Measurements from ENCODE around the gene CD180.

Gene CD180

GRCh38 chr5:67214707-67215447 is 18.3 kb upstream of the CD180 start:
- FAIRE-seq = no peak
- DNase-seq (ENCODE audit: extremely low spot score, insufficient read length, low read depth) = no peak

DNA sequence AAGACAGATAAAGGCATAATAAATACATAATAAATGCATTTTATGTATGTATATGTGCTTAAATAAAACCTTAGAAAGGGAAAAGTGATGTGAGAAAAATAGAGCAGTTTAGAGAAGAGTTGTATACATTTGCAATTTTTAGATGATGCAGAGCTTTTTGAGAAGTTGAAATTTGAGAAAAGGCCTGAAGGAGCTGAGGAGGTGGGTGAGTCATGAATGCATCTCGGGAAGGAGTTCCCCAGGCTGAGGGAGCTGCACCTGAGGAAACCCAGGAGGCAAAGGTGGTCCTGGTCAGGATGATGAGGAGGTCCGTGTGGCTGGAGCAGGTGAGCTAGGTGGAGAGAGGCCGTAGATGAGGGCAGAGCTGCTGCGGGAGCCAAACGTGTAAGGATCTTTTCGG is 17.4 kb upstream of the CD180 start:
- no peak for DNase-seq (ENCODE audit: extremely low spot score, insufficient read length, low read depth)

GRCh38 chr5:67211926-67212325 is 15.3 kb upstream of the CD180 start:
- no peak for FAIRE-seq
- DNase-seq (ENCODE audit: extremely low spot score, insufficient read length, low read depth) = no peak

More for the DNA sequence above, 17.4 kb upstream of the CD180 start:
- FAIRE-seq = no peak

DNA sequence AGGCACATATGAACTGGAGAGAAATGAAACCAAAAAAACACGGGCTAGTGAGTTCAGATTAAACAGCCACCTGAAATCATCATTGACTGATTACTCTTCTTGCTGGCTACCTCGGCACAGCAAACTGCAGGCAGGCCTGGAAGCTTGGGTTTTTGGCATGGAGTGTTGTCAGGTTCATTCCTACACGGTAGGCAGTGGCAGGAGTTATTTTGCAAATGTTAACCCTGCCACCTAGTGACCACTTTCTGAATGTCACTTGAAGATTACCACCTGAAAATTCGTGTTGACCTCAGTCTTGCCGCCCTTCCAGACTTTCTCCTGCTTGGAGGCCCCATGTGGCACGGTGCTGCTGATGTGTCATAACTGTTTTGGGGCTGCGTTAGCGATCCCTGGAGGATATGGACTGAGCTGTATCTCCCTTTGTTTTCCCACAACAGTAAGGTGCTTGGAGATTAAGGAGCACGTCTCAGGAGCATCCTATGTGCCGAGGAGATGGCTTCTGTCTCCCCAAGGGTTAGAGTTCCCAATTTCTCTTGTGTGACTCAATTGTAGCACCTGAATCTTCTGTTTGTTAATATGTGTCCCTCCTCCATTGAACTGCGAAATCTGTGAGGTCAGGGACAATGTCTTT is 12.7 kb upstream of the CD180 start:
- DNase-seq (ENCODE audit: extremely low spot score, insufficient read length, low read depth) (peak; percentile 56), FAIRE-seq (peak; percentile 93)

- FAIRE-seq (no peak), DNase-seq (ENCODE audit: extremely low spot score, insufficient read length, low read depth) (no peak)
Measured at GRCh38 chr5:67208403-67208802, 11.8 kb upstream of the CD180 start.

DNA sequence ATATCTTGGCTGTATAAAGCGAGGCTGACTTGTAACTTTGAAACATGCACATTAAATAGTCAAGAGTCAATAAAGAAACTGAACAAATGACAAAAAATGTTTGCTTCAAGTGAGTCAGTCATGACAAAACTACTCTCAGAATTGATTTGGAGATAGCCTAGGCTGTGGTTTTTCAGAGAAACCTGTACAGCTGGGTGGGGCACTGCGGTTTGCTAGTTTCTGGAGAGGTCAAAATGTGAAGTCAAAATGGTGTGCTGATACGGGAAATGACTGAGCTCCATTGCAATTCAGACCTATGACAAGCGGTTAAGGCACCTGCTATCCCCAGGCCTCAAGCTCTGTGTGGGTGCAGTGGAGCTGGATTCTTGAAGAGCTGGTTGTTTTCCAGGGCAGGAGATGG is 10.3 kb upstream of the CD180 start:
- DNase-seq (ENCODE audit: extremely low spot score, insufficient read length, low read depth) (peak; percentile 62), FAIRE-seq (peak; percentile 99)

DNA sequence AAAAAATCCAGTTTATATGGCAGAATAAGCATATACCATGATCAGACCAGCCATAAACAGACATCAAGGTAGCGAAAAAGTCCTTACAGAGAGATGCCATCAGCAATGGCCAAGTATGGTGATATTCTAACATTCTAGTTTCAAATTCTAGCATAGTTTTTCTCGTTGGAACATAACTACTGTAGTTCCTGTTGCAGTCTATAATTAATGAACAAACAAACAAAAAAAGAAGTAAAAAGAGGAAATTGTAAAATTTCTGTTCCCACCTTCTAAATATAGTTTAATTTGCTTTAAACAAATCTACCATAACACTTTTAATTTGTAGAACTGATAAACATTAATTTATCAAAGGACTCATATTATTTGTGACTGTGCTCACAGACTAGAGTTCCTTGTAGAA is 9.9 kb upstream of the CD180 start:
- FAIRE-seq = no peak
- no peak for DNase-seq (ENCODE audit: extremely low spot score, insufficient read length, low read depth)

DNA sequence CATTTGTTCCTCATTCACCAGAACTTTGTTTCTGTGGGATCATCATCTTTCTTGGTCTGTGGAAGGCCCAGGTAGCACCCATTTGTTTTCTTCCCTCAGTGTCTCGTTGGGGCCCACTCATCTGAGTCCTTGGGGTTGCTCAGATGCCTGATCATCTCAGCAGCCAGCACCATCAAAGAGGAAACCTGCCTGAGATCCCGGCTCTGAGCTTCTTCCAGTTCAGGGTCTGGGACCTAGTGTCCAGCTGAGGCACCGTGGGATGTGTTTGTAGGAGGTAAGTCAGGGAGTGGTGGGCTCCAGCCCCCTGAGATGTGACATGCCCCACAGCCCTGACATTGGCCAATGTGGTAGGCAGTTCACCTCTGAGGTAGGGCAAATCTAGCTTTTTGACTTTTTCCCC is 9.4 kb upstream of the CD180 start:
- DNase-seq (ENCODE audit: extremely low spot score, insufficient read length, low read depth) = no peak
- FAIRE-seq = no peak

DNA sequence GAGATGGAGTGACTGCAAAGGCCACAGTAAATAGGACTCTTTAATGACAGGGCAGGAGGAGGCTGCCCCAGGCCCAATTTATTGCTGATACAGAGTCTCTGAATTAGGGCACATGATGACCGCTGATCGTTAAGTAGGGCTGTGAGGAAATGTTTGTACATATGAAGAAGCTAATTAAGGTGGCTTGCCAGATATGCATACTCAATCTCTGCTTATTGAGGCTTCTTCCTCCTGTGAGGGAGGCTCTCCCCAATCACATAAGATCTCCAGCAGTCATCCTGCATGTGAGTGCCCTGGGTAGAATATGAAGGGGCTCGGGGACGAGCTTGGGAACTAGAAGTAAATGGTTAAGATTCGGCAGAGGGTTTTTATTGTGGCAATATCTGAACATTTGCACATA is 8.2 kb upstream of the CD180 start:
- no peak for DNase-seq (ENCODE audit: extremely low spot score, insufficient read length, low read depth)

DNA sequence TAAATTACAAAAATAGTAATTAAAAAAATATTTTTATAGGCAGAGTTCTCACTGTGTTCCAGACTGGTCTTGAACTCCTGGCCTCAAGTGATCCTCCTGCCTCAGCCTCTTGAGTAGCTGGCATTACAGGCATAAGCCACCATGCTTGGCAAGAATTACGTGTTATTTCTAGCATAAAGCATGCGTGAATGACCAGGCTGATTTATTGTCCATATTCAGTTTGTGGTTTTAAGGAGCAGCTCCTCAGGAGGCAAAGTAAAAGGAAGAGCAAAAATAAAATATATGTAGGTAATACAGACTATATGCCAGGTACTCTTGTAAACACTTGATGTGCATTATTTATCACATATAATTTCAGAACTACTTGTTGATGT is 7.1 kb upstream of the CD180 start:
- DNase-seq (ENCODE audit: extremely low spot score, insufficient read length, low read depth) (no peak), FAIRE-seq (peak; percentile 5)

More for the DNA sequence above, 8.2 kb upstream of the CD180 start:
- FAIRE-seq = no peak

- DNase-seq (ENCODE audit: extremely low spot score, insufficient read length, low read depth) = no peak
- FAIRE-seq = peak; percentile 78
Measured at GRCh38 chr5:67202828-67203227, 6.2 kb upstream of the CD180 start.

GRCh38 chr5:67201897-67202549 is 5.4 kb upstream of the CD180 start:
- FAIRE-seq = peak; percentile 88
- DNase-seq (ENCODE audit: extremely low spot score, insufficient read length, low read depth) = no peak

DNA sequence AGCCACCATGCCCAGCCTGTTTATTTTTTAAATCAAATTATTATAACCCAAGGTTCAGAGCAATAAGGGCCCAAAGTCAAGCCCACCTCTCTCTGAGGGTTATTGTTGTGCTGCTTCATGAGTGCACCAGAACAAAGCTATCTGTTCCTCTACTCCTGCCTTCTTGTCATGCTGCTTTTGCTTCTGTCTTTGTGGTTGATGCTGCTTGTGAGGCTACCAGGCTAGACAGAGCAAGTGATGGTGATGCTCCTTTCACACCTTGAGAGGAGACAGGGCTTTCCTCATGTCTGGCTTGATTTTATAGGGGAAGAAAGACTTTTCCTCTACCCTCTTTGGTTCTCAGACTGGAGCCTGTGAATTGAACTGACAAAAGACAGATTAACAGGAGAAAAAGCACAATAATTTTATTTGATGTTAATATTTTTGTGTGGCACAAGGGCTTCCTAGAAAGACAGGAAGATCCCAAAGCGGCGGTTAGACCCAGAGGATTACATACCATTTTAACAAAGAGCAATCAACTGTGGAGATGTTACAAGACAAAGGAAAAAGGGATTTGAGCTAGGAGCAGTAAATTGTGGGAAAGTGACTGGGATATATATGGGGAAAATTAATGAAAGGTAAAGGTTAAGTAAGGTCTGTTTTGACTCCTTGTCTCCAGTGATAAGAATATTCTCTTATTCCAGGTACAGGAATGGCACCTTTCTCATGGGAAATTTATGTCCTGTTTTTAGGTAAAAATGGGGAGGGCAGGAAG is 4.4 kb upstream of the CD180 start:
- no peak for DNase-seq (ENCODE audit: extremely low spot score, insufficient read length, low read depth)
- FAIRE-seq = peak; percentile 88

DNA sequence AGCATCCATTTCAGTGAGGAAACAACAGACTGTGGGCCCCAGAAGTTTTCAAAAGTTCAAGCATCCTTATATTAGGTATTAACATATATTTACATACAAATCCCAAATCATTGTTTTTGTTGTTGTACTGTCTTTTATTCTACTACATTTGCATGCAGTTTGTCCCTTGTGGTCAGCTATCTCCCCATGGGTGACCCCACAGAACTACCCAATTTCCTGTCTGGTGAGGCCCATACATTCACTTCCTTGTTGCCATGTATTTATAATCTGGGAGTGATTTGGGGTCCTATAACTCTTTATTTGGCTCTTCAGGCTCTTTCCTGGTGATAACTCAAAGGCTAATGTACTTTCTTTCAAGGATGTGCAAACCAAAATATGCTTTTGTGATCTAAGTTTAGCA is 3.3 kb upstream of the CD180 start:
- DNase-seq (ENCODE audit: extremely low spot score, insufficient read length, low read depth) (no peak), FAIRE-seq (peak; percentile 67)

DNA sequence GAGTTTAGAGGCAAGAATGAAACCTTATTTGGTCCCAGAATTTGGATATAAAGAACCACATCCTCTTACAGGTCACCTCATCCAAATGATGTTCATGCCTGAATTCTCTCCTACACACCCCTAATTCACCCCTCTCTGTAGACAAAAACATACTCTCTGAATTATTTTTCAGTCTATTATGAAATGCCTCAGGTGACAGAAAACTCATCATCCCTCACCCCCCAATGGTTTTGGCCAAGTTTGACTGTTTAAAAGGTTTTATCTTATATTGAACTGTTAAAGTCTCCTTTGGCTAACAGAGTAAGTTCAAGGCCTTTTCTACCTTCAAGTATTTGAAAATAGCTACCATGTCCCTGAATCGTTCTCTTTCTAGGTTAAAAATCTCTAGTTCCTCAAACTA is 2.3 kb upstream of the CD180 start:
- DNase-seq (ENCODE audit: extremely low spot score, insufficient read length, low read depth) (no peak), FAIRE-seq (no peak)

- DNase-seq (ENCODE audit: extremely low spot score, insufficient read length, low read depth) (no peak), FAIRE-seq (peak; percentile 24)
Measured at GRCh38 chr5:67197536-67197935, 937 bp upstream of the CD180 start.

- FAIRE-seq (peak; percentile 86), DNase-seq (ENCODE audit: extremely low spot score, insufficient read length, low read depth) (no peak)
Measured at GRCh38 chr5:67195406-67196275, 958 bp downstream of the CD180 start.

GRCh38 chr5:67194166-67194565 is 2.4 kb downstream of the CD180 start:
- DNase-seq (ENCODE audit: extremely low spot score, insufficient read length, low read depth) (no peak), FAIRE-seq (peak; percentile 64)

DNA sequence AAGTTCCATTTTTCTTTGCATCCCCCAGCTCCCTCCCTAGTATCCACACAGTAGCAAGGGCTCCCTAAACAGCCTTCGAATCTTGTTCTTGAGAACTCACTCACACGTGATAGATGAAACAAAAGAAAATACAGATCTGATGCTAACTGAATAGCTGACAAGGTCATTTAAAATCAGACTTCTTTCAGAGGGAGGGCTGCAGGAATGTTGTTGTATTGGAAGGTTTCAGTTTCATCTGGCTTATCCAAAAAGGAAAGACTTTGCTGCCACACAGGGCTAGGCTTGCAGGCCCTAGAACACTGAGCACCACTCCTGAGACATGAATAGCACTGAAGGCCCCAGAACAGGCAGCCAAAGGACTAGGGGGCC is 3.2 kb downstream of the CD180 start:
- FAIRE-seq = peak; percentile 77
- no peak for DNase-seq (ENCODE audit: extremely low spot score, insufficient read length, low read depth)
